ENCODE measurements around the gene PRSS48.
"Not testable (repeated sequence)": the region's sequence is repeated elsewhere in the genome, so short reads cannot be mapped to it uniquely, and the experiment has no call there.

The PRSS48 gene

GRCh38 chr4:151267104-151267503, 9.9 kb upstream of the PRSS48 start:
- Mint-ChIP-seq H3K9me3 (peaks cover 7% of the 10 kb centered on the region), H3K27me3 (ENCODE audit: low read depth) (no peaks in the 10 kb centered on the region), H3K4me3 (no peak overlapping the region), H3K4me1 (peaks cover 14% of the 10 kb centered on the region), H3K27ac (no peak overlapping the region), H3K36me3 (ENCODE audit: low read depth) (peaks cover 15% of the 10 kb centered on the region)
- TF ChIP-seq CTCF (IDR thresholded peaks at IDR 0.05; ENCODE audit: unreplicated experiment in 3 of 3), result no peak

- no peak for TF ChIP-seq CTCF (IDR thresholded peaks at IDR 0.05; ENCODE audit: unreplicated experiment in 3 of 3)
- H3K27me3 Mint-ChIP-seq (ENCODE audit: low read depth), result no peaks in the 10 kb centered on the region
- no peak overlapping the region for H3K4me3 Mint-ChIP-seq
- H3K4me1 Mint-ChIP-seq, result peaks cover 6% of the 10 kb centered on the region
- peaks cover 14% of the 10 kb centered on the region for H3K36me3 Mint-ChIP-seq (ENCODE audit: low read depth)
- no peak overlapping the region for H3K27ac Mint-ChIP-seq
- peaks cover 7% of the 10 kb centered on the region for H3K9me3 Mint-ChIP-seq
Measured at GRCh38 chr4:151267822-151268535, 9.0 kb upstream of the PRSS48 start.

GRCh38 chr4:151268905-151269304, 8.1 kb upstream of the PRSS48 start:
- not testable (repeated sequence) for H3K27ac Mint-ChIP-seq, H3K4me1 Mint-ChIP-seq
- peaks cover 11% of the 10 kb centered on the region for H3K36me3 Mint-ChIP-seq (ENCODE audit: low read depth)

GRCh38 chr4:151284534-151285245, 7.7 kb downstream of the PRSS48 start:
- Mint-ChIP-seq H3K27ac (no peak overlapping the region), H3K36me3 (ENCODE audit: low read depth) (peaks cover 16% of the 10 kb centered on the region), H3K27me3 (ENCODE audit: low read depth) (no peaks in the 10 kb centered on the region), H3K4me3 (no peak overlapping the region), H3K9me3 (peaks cover 14% of the 10 kb centered on the region), H3K4me1 (no peaks in the 10 kb centered on the region)
- TF ChIP-seq CTCF (IDR thresholded peaks at IDR 0.05; ENCODE audit: unreplicated experiment in 3 of 3), result no peak

More at GRCh38 chr4:151268905-151269304, 8.1 kb upstream of the PRSS48 start:
- not testable (repeated sequence) for H3K4me3 Mint-ChIP-seq; H3K9me3 Mint-ChIP-seq; H3K27me3 Mint-ChIP-seq (ENCODE audit: low read depth)

- peaks cover 19% of the 10 kb centered on the region for H3K9me3 Mint-ChIP-seq
- no peaks in the 10 kb centered on the region for H3K4me1 Mint-ChIP-seq
- H3K4me3 Mint-ChIP-seq, result no peak overlapping the region
- TF ChIP-seq CTCF (IDR thresholded peaks at IDR 0.05; ENCODE audit: unreplicated experiment in 3 of 3), result no peak
- no peak overlapping the region for H3K27ac Mint-ChIP-seq
- H3K27me3 Mint-ChIP-seq (ENCODE audit: low read depth), result no peaks in the 10 kb centered on the region
- peaks cover 27% of the 10 kb centered on the region for H3K36me3 Mint-ChIP-seq (ENCODE audit: low read depth)
Measured at GRCh38 chr4:151287409-151287808, 10.4 kb downstream of the PRSS48 start.

GRCh38 chr4:151291485-151291884, 14.5 kb downstream of the PRSS48 start:
- Mint-ChIP-seq H3K36me3 (ENCODE audit: low read depth) (peaks cover 23% of the 10 kb centered on the region), H3K27me3 (ENCODE audit: low read depth) (no peaks in the 10 kb centered on the region), H3K4me1 (no peaks in the 10 kb centered on the region), H3K4me3 (no peak overlapping the region), H3K9me3 (peaks cover 4% of the 10 kb centered on the region), H3K27ac (no peak overlapping the region)
- TF ChIP-seq CTCF (IDR thresholded peaks at IDR 0.05; ENCODE audit: unreplicated experiment in 3 of 3), result no peak

Measured in nephron (organoid).